Large intestine (tissue), 3 donors: ENCODE measurements around the gene CHML. TPM values are rescaled to one million over a fixed set of nuclear protein-coding genes. Genes with fewer than 3 reads are reported as not detected.

Experiments
- DNase-seq, 2 donors: peaks; one replicate each; pipeline versions ENCODE4 v3.0.0 to v3.0.0-alpha.2; 2013
- H3K27ac ChIP-seq: one replicate; pipeline ENCODE4 v1.5.1; 2013; ENCODE audit warnings: low read length
- H3K27me3 ChIP-seq: 2 replicates; pipeline ENCODE4 v1.6.1; 2013; ENCODE audit warnings: low read length; ENCODE audit not compliant: control insufficient read depth, insufficient read depth
- H3K36me3 ChIP-seq: 2 replicates; pipeline ENCODE4 v1.6.1; 2013; ENCODE audit warnings: low read length; ENCODE audit not compliant: control insufficient read depth, insufficient read depth
- H3K4me1 ChIP-seq: one replicate; pipeline ENCODE4 v1.6.1; 2013; ENCODE audit warnings: low read length; ENCODE audit not compliant: control insufficient read depth, insufficient read depth
- H3K4me3 ChIP-seq: one replicate; pipeline ENCODE4 v1.5.1; 2013; ENCODE audit warnings: low read length
- H3K9me3 ChIP-seq: one replicate; pipeline ENCODE4 v1.6.1; 2013; ENCODE audit warnings: mild to moderate bottlenecking, low read depth, low read length, moderate library complexity; ENCODE audit not compliant: control insufficient read depth
- WGBS: methylation state at CpG from one replicate; pipeline ENCODE4 v1.1.5; 2013; ENCODE audit warnings: low lambda C conversion rate; ENCODE audit not compliant: insufficient coverage; 5-methylcytosine and 5-hydroxymethylcytosine counted together
- polyA plus RNA-seq: library from polyadenylated mRNA; unstranded; fragments of 120-200 nt; gene quantifications from one replicate; pipeline ENCODE4 v1.2.1, GENCODE V29; 2013

Gene CHML
- polyA plus RNA-seq, 1 donor = 14.9 TPM

DNA sequence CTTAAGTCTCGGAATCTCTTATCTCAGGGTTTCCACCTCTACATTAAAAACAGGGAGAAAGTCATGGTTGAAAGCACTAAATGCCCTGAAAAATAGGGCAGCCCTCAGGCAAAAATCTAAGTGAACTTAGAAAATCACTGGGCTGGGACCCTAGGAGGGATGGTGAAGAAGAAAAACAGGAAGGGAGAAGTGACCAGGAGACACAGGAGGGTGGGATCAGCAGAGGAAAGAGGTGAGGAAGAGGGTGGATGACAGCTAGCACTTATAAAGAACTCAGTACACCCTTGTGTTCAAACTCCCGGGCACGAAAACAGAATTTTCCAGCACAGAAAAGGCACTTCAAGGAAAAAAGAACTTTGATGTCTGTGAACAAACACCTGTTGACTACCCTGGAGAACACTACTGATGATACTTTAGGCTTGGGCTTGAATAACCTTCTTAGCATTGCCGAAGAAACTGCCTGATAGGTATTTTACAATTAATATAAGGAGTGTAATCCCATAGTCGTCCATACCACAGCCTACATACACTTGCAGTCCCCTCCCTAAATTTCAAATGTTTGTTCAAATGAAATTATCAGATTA lies 2.0 kb downstream of the CHML start:
- H3K9me3 ChIP-seq = no peaks in the 10 kb centered on the region
- H3K36me3 ChIP-seq = peaks cover 9% of the 10 kb centered on the region
- no peaks in the 10 kb centered on the region for H3K27me3 ChIP-seq
- peak overlapping the region; percentile 95 for H3K4me3 ChIP-seq
- 100% methylated on average over 1 of the region's 5 CpGs for WGBS
- H3K4me1 ChIP-seq = peaks cover 18% of the 10 kb centered on the region
- no peak overlapping the region for H3K27ac ChIP-seq
- DNase-seq = no peak

DNA sequence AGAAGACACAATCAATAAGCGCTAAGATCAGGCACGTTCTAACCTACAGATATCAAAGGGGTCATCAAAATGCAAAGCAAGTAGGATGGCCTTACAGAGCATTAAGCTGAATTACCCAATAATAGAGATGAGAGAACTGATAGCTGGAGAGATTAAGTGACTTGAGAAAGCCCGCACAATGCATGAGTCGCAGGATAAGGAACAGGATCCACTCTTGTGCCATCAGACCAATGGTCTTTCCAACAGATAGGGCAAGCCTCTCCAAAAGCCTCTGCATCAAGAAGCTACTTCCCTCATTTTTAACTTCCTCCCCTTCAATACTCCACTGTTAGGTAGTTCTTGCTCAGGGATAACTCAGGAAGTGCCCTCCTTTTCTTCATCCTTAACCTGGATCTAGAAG lies 2.6 kb downstream of the CHML start:
- Histone ChIP-seq H3K4me1 (peaks cover 18% of the 10 kb centered on the region), H3K27me3 (no peaks in the 10 kb centered on the region), H3K27ac (no peak overlapping the region), H3K9me3 (no peaks in the 10 kb centered on the region), H3K36me3 (peaks cover 9% of the 10 kb centered on the region), H3K4me3 (no peak overlapping the region)
- no CpG with 5 or more reads among the region's 4 CpGs for WGBS
- DNase-seq = no peak

DNA sequence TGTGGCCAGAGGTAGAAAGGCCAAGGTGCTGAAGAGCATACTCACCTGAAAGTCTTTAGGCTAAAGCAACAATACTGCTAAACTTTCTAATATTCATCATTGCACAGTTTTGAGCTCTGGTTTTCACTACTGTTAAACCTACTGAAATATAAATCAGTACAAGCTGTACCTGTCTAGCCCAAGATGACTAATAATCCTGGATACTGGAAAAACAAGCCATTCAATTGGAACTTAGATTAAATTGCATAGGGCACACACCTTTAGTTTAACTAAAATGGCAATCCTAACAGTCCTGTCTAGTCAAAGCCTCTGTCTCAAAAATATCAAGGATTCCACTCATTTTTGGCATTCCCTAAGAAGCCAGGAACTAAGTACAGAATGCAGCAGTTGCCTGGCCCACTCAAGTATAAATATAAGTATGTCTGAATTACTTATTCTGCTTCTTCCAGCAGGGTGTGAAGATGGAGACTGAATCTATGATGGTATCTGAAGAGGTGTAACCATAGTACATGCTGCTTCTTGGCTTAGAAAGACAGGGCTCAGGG lies 3.1 kb downstream of the CHML start:
- peaks cover 9% of the 10 kb centered on the region for H3K36me3 ChIP-seq
- H3K27me3 ChIP-seq = no peaks in the 10 kb centered on the region
- H3K27ac ChIP-seq = no peak overlapping the region
- no peak overlapping the region for H3K4me3 ChIP-seq
- H3K4me1 ChIP-seq = peaks cover 14% of the 10 kb centered on the region
- no peak for DNase-seq
- no peaks in the 10 kb centered on the region for H3K9me3 ChIP-seq

DNA sequence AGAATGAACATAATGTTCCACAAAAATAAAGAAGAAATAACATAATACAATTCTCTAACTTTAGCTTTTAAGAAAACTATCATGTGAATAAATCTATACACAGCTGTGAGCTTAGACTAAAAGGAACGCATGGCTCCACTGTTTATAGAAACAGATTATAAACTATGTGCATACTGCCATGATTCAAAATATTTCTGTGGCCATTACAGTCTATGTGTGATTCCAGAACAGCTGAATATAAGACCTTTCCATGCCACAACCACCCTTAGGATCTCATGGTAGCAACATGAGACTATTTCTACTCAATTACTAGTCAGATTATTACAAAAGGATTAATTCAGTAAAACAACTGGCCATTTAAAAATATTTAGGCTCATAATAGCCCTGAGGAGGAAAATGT lies 3.9 kb downstream of the CHML start:
- no CpG with 5 or more reads among the region's 1 CpG for WGBS

DNA sequence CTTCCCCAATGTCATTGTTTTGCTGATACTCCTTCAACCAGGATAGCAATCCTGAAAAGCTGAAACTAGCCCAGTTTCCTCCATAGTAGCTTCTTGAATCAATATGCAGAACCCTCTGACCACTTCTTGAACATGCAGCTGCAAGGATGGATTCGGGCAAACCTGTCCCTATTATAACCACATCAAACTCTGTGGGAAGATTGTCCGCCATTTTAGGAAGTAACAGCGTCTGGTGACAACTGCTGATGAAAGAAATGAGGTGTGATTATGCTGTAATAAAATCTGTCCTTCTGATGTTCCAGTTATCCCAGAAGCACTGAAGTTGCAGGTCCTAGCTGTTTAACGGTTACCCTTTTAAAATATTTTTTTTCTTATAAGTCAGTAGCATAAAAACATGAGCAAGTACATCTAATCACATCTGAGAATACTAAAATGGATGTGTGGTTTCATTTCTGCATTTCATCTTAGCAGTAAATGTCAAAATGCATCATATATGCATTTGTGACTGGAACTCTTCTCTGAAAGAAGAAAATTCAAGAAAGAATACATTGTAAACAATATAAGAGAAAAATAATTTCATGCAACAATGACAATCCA lies 4.5 kb downstream of the CHML start:
- H3K4me3 ChIP-seq = no peak overlapping the region
- H3K27ac ChIP-seq = no peak overlapping the region
- H3K36me3 ChIP-seq = peaks cover 9% of the 10 kb centered on the region
- no peaks in the 10 kb centered on the region for H3K27me3 ChIP-seq
- WGBS = 100% methylated on average over 1 of the region's 4 CpGs
- H3K9me3 ChIP-seq = no peaks in the 10 kb centered on the region
- peaks cover 2% of the 10 kb centered on the region for H3K4me1 ChIP-seq
- DNase-seq = no peak

More for the DNA sequence above, 3.9 kb downstream of the CHML start:
- H3K27me3 ChIP-seq = no peaks in the 10 kb centered on the region
- peaks cover 6% of the 10 kb centered on the region for H3K4me1 ChIP-seq
- H3K27ac ChIP-seq = no peak overlapping the region
- no peaks in the 10 kb centered on the region for H3K9me3 ChIP-seq
- H3K4me3 ChIP-seq = no peak overlapping the region
- H3K36me3 ChIP-seq = peaks cover 9% of the 10 kb centered on the region
- DNase-seq = no peak

DNA sequence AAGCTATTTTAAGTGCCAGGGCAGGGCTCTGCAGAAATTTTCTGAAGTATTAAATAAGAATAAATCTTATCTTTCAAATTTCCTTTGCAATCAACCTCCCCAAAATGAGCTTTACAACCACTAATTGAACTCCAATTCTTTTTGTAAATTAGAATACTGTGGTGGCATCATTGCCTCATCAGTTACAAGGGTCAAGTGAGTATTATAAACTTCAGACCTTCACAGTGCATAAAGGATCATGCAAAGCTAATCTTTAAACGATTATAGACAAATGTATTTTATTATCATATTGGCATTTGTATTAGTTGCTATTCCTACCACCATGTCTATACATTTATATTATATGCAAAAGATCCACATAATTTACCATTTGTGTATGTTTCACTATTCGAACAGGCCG lies 7.2 kb downstream of the CHML start:
- H3K4me3 ChIP-seq = no peak overlapping the region
- no peak for DNase-seq
- H3K27ac ChIP-seq = no peak overlapping the region
- peaks cover 9% of the 10 kb centered on the region for H3K36me3 ChIP-seq
- H3K9me3 ChIP-seq = no peaks in the 10 kb centered on the region
- H3K4me1 ChIP-seq = no peaks in the 10 kb centered on the region
- no peaks in the 10 kb centered on the region for H3K27me3 ChIP-seq
- WGBS = no CpG with 5 or more reads among the region's 3 CpGs

DNA sequence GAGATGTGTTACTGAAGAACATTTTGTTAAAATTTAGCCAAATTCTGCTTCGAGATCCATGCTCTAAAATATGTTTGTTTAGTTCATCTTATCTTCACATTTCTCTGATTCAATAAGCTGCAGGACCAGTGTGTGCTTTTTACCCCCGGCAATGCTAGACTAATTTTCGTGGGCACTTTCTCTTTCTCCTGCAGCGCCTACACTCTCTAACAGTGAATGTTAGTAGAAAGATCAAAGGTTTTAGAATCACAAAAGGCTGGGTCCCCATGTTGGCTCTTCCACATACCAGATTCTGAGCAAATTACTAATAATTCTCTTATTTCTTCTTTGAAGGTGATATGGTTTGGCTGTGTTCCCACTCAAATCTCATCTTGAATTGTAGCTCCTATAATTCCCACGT lies 8.5 kb downstream of the CHML start:
- H3K27ac ChIP-seq = no peak overlapping the region
- H3K9me3 ChIP-seq = no peaks in the 10 kb centered on the region
- no peaks in the 10 kb centered on the region for H3K27me3 ChIP-seq
- no peak for DNase-seq
- no peaks in the 10 kb centered on the region for H3K4me1 ChIP-seq
- H3K4me3 ChIP-seq = no peak overlapping the region
- 38% methylated on average over 1 of the region's 5 CpGs for WGBS
- H3K36me3 ChIP-seq = peaks cover 9% of the 10 kb centered on the region

DNA sequence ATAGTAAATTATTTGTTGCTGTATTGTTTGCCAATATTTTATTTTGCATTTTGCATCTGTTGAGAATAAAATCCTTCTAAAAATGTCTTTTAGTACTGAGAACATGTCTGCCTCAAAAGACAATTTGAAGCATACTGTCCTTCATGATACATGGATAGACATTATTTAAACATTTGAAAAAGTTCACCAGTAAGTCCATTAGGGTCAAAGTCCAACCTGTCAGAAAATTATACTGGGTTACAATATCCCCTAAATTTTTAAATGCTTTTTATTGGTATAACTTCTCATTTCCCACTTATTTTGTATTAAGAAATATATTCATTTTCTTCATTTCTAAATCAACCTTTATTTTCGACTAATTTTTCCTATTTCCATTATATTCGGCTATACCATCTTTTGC lies 9.3 kb downstream of the CHML start:
- Histone ChIP-seq H3K4me1 (no peaks in the 10 kb centered on the region), H3K27me3 (no peaks in the 10 kb centered on the region), H3K36me3 (peaks cover 9% of the 10 kb centered on the region), H3K27ac (no peak overlapping the region), H3K4me3 (no peak overlapping the region), H3K9me3 (no peaks in the 10 kb centered on the region)
- WGBS = 96% methylated on average over 2 of the region's 2 CpGs
- DNase-seq = no peak

DNA sequence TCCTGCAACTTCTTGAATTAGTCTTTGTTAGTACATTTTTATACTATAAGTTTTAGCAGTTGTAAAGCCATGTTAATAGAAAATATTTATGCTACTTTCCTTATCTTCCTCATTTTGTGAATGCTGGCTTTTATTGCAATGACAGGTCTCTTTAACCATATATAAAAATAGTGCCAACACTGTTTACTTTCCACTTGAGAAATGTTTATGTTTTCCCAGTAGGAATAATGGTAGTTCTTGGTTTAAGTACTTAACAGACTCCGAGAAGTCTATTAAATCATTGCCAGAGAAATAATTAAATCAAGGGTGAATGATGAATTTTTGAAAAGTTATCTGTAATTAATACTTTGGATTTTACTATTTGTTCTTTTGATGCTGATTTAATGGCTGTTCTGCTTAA lies 9.7 kb downstream of the CHML start:
- H3K4me1 ChIP-seq = no peaks in the 10 kb centered on the region
- 100% methylated on average over 1 of the region's 1 CpG for WGBS
- DNase-seq = no peak

GRCh38 chr1:241630005-241630404 lies 10.2 kb downstream of the CHML start:
- Histone ChIP-seq H3K9me3 (no peaks in the 10 kb centered on the region), H3K27me3 (no peaks in the 10 kb centered on the region), H3K4me3 (no peak overlapping the region), H3K36me3 (peaks cover 3% of the 10 kb centered on the region), H3K27ac (no peak overlapping the region), H3K4me1 (no peaks in the 10 kb centered on the region)
- DNase-seq = no peak

More for the DNA sequence above, 9.7 kb downstream of the CHML start:
- H3K9me3 ChIP-seq = no peaks in the 10 kb centered on the region
- H3K4me3 ChIP-seq = no peak overlapping the region
- H3K27ac ChIP-seq = no peak overlapping the region
- H3K27me3 ChIP-seq = no peaks in the 10 kb centered on the region
- peaks cover 8% of the 10 kb centered on the region for H3K36me3 ChIP-seq
